Left ventricle myocardium superior (tissue), 1 donor: ENCODE data around the gene WDFY1. TPM values are rescaled to one million over a fixed set of nuclear protein-coding genes. Genes with fewer than 3 reads are reported as not detected.

ENCODE experiments used
- ATAC-seq: fragments of 200-7000 bp; cut with Tn5 transposase; one replicate; pipeline ENCODE4 v1.9.1; 2020; ENCODE audit warnings: mild to moderate bottlenecking, moderate library complexity
- DNase-seq: peaks from one replicate; pipeline ENCODE4 v3.0.0-alpha.2; 2020
- intact Hi-C: fragments of 100-400 bp; cut with micrococcal nuclease; formaldehyde crosslinking; loops from one replicate; pipeline ENCODE4 v1.11.0; 2022
- total RNA-seq: library from RNA; stranded (reverse); fragmentation: NEBNext Ultra II Directional; extraction: Animal tissue kit (Norgen Biotek cat#: 25700); gene quantifications from one replicate; pipeline ENCODE4 v1.2.1, GENCODE V29; 2021
- donor health status: DM: no; HTN: yes; CAD: no; lungs with severe emphysema.

WDFY1 gene
- total RNA-seq, 1 donor from 2014 or later = 12.4 TPM

GRCh38 chr2:223837287-223838061 is 107.7 kb downstream of the WDFY1 start, which contains the start of gene AP1S3:
Gene AP1S3, minus strand, starts transcription at chr2:223837582. Its CDS starts 132 bp downstream, at chr2:223837450.
- intact Hi-C loops = no loop called here
- ATAC-seq (peak; percentile 92), DNase-seq (peak; percentile 67)

DNA sequence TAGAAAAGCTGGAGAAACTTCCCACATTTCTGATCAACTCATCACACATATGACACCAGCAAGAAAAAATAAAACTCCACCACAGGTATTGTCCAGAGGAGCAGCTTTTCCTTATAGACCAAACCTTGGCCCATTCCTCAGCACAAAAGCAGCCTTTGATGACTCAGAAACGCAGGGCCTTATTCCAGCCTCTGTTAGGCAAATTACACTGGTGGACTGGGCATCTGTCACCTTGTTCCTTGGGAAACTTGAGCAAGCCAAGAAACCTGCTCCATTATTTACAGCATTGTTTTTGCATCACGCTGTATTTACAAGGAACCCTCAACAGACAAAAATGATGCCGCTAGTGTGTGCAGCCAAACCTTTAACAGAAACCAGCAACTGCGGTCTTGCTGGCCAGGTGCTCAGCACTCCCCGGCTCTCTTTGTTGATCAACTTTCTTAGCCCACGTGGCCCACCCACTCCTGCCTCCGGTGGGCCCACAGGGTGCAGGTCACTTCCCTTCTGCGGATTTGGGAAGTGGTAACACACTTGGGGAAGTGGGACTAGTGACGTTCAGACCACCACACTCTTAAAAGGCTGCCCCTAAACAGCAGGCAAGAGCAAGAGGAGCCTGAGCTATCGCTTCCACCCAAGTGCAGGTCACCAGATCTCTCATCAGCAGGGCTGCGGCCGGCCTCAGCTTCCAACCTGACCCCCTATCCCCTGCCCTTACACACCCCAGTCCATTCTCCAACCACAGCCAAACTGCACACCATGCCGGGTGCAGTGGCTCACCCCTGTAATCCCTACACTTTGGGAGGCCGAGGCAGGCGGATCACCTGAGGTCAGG is 109.2 kb downstream of the WDFY1 start:
- no peak for DNase-seq
- intact Hi-C loops = no loop called here
- no peak for ATAC-seq

DNA sequence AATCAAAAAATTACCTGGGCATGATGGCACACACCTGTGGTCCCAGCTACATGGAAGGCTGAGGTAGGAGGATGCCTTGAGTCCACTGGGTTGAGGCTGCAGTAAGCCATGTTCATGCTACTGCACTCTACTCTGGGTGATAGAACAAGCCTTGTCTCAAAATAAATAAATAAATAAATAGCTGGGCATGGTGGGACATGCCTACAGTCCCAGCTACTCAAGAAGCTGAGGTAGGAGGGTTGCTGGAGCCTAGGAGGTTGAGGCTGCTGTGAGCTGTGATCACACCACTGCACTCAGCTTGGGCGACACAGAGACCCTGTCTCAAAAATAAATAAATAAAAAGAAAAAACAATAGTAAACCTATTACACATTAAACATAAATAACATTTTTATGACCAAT is 110.7 kb downstream of the WDFY1 start:
- ATAC-seq (no peak), DNase-seq (no peak)
- intact Hi-C loops = no loop called here

- peak; percentile 55 for ATAC-seq
- DNase-seq = peak; percentile 32
- intact Hi-C loops = no loop called here
Observed at GRCh38 chr2:223832241-223832903, 112.8 kb downstream of the WDFY1 start.

DNA sequence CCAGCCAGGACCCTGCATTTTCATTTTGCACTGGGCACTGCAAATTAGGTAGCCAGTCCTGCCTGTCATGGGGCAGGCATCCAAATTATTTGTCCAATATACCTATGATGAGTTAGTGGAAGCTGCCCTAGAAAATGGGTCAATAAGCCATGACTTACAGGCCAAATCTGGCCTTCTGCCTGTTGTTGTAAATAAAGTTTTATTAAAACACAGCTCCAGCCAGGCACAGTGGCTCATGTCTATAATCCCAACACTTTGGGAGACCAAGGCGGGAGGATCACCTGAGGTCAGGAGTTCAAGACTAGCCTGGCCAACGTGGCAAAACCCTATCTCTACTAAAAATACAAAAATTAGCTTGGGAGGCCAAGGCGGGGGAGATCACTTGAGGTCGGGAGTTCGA is 116.0 kb downstream of the WDFY1 start:
- no peak for ATAC-seq
- no peak for DNase-seq
- intact Hi-C loops = no loop called here

DNA sequence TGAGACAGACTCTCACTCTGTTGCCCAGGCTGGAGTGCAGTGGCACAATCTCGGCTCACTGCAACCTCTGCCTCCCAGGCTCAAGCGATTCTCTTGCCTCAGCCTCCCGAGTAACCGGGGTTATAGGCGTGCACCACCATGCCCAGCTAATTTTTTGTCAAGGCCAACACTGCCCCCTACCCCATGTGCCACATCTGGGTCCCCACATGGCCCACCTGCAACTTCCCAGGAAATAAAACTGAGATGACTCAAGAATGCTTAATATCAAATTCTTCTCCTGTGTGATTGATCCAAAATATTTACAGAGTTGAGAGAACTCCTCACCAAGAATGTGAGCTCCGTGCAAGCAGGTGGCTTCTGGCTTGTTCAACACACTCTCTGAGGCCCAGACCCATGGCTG is 116.8 kb downstream of the WDFY1 start:
- DNase-seq = no peak
- ATAC-seq = no peak
- intact Hi-C loops = no loop called here

- DNase-seq = no peak
- intact Hi-C loops = no loop called here
- no peak for ATAC-seq
Observed at GRCh38 chr2:223826995-223827394, 118.1 kb downstream of the WDFY1 start.

Other genes with a start within 250 kb of the WDFY1 start
- 0.50 TPM for gene AP1S3, start 107.8 kb downstream of the WDFY1 start, total RNA-seq
- gene MRPL44, start 12.1 kb upstream of the WDFY1 start, total RNA-seq = 40.0 TPM
- 6.0 TPM for gene SERPINE2, start 94.0 kb upstream of the WDFY1 start, total RNA-seq